Colonic mucosa (tissue), 4 donors: ENCODE measurements around the gene POLD4. TPM values are rescaled to one million over a fixed set of nuclear protein-coding genes. Genes with fewer than 3 reads are reported as not detected.
A peak's percentile ranks its signal among the peaks of the same experiment; 100 is the strongest.

Source experiments
- DNase-seq: peaks from one replicate; pipeline ENCODE4 v3.0.0-alpha.2; 2020
- H3K27ac ChIP-seq: fragments of 200-600 bp; one replicate; pipeline ENCODE4 v1.8.0; 2021
- H3K27me3 ChIP-seq: fragments of 200-600 bp; one replicate; pipeline ENCODE4 v1.8.0; 2021
- H3K36me3 ChIP-seq: fragments of 200-600 bp; one replicate; pipeline ENCODE4 v1.8.0; 2021
- H3K4me1 ChIP-seq: fragments of 200-600 bp; one replicate; pipeline ENCODE4 v1.8.0; 2021; ENCODE audit warnings: mild to moderate bottlenecking
- H3K4me3 ChIP-seq: fragments of 200-600 bp; one replicate; pipeline ENCODE4 v1.8.0; 2021
- H3K9ac ChIP-seq, 2 donors: one replicate each; pipeline ENCODE4 v1.7.0; 2013; ENCODE audit warnings: control low read depth in 2 of 2, low read depth in 2 of 2, low read length in 2 of 2
- H3K9me3 ChIP-seq: fragments of 200-600 bp; one replicate; pipeline ENCODE4 v1.8.0; 2021
- intact Hi-C: fragments of 100-400 bp; cut with DNase I; formaldehyde crosslinking; loops from one replicate; pipeline ENCODE4 v1.14.1; 2022
- total RNA-seq, 2 donors: library from RNA; stranded (reverse); fragmentation: NEBNext Ultra II Directional in 1 of 2; extraction: Animal tissue kit (Norgen Biotek cat#: 25700) in 1 of 2; gene quantifications; one replicate each; pipeline ENCODE4 v1.2.1, GENCODE V29; 2021
- TF ChIP-seq, protein P1 (sequence below): fragments of 200-600 bp; IDR thresholded peaks from one replicate; pipeline ENCODE4 v1.8.0; 2022; ENCODE audit warnings: antibody characterized with exemption, mild to moderate bottlenecking
- donor health status: healthy.
- donor health status: DM: no; HTN: no; CAD: no.
- donor health status: DM: no; HTN: no; CAD: no.

Gene POLD4
- total RNA-seq, 2 donors from 2014 or later: 186 to 203 TPM

DNA sequence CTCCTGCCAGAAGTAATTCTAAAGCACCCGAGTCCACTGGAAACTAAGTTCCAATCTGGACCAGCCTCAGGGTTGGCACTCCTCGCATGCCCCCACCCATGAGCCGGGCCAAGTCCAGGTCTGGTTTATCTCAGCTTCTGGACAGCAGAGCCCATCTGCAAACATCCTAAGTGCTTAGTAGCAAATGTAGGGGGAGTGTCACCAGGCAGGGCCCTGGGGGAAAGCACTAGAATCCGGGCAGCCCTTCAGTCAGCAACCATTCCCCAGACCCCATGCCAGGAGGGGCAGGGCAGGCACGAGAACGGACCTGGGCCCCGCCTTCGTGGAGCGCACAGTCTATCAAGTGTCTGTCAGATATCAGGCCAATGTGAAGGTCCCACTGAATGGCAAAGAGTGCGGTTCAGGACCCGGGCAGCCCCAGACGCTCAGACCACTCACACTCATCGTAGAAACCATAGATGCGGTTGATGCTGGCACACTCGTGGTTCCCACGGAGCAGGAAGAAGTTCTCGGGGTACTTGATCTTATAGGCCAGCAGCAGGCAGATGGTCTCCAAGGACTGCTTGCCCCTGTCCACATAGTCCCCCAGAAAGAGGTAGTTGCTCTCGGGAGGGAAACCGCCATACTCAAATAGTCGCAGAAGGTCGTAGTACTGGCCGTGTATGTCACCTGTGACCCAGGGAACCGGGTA lies 47.0 kb upstream of the POLD4 start:
- Histone ChIP-seq H3K9me3 (no peaks in the 10 kb centered on the region), H3K36me3 (peaks cover 17% of the 10 kb centered on the region), H3K27me3 (no peaks in the 10 kb centered on the region), H3K9ac (peak overlapping the region; percentile 96 to 97), H3K4me1 (peaks cover 14% of the 10 kb centered on the region), H3K27ac (peak overlapping the region; percentile 92), H3K4me3 (peak overlapping the region; percentile 94)
- DNase-seq: peak; percentile 53
- intact Hi-C loops: no loop called here
- TF ChIP-seq, protein P1, sequence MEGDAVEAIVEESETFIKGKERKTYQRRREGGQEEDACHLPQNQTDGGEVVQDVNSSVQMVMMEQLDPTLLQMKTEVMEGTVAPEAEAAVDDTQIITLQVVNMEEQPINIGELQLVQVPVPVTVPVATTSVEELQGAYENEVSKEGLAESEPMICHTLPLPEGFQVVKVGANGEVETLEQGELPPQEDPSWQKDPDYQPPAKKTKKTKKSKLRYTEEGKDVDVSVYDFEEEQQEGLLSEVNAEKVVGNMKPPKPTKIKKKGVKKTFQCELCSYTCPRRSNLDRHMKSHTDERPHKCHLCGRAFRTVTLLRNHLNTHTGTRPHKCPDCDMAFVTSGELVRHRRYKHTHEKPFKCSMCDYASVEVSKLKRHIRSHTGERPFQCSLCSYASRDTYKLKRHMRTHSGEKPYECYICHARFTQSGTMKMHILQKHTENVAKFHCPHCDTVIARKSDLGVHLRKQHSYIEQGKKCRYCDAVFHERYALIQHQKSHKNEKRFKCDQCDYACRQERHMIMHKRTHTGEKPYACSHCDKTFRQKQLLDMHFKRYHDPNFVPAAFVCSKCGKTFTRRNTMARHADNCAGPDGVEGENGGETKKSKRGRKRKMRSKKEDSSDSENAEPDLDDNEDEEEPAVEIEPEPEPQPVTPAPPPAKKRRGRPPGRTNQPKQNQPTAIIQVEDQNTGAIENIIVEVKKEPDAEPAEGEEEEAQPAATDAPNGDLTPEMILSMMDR: no peak

DNA sequence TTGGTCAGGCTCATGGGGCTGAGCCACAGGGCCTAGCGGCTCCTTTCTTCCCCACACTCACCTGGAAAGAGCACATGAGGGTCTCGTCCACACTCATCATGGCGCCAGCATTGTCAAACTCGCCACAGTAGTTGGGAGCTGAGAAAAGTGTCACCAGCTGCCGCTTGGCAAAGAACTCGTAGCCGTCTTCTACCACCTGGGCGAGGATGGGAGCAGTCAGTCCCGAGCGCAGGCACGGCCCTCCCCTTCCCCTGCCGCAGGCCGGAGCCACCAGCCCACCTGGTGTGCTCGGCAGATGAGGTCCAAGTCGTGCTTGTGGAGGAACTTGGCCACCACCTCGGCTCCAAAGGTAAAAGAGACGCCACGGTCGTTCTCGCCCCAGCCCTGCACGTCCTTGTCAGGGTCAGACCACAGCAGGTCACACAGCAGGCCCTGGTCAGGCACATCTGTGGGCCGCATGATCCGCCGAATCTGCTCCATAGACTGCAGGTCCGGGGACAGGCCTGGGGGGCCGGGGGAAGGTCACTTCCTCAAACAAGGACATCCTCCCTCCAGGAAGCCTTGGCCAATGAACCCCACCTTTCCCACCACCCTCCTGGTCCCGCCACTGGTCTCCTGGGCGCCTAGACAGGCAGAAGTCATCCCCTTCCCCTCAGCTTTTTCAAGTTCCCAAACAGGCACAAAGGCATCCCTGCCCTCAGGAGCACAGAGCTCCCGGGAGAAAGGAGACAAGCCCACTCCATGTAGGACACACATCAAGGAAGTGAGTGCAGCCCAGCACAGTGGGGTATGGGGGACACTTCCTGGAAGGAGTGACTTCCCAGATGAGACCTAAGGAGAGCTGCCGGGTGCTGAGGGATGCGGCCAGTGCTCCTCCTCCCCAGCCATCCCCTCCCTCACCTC lies 45.6 kb upstream of the POLD4 start:
- TF ChIP-seq, protein P1: no peak
- no peak overlapping the region for H3K4me3 ChIP-seq
- H3K27me3 ChIP-seq: no peaks in the 10 kb centered on the region
- intact Hi-C loops: no loop called here
- H3K9me3 ChIP-seq: no peaks in the 10 kb centered on the region
- H3K4me1 ChIP-seq: peaks cover 14% of the 10 kb centered on the region
- H3K27ac ChIP-seq: no peak overlapping the region
- H3K36me3 ChIP-seq: peaks cover 17% of the 10 kb centered on the region
- no peak for DNase-seq
- H3K9ac ChIP-seq: peak overlapping the region in 1 of 2 donors; percentile 36

DNA sequence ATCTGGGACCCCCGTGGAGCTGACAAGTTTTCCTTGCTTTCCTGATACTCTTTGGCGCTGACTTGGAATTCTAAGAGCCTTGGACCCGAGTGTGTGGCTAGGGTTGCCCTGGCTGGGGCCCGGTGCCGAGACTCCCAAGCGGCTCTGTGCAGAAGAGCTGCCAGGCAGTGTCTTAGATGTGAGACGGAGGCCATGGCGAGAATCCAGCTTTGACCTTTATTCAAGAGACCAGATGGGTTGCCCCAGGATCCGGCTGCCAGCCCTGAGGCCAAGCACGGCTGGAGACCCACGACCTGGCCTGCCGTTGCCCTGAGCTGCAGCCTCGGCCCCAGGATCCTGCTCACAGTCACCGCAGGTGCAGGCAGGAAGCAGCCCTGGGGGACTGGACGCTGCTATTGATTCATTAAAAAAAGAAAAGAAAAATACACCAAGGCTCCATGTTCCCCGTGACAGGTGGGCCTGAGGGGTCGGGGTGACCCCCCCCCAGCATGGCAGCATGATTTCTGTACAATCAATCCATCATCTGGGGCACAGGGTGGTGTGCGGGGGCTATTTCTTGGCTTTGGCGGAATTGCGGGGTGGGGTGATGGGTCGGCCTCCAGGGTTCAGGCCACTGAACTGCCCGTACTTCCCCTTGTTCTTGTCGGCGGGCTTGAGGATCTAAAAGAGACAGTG lies 44.8 kb upstream of the POLD4 start:
- TF ChIP-seq, protein P1: no peak
- Histone ChIP-seq H3K27ac (no peak overlapping the region), H3K4me3 (no peak overlapping the region), H3K9ac (no peak overlapping the region), H3K27me3 (no peaks in the 10 kb centered on the region), H3K4me1 (peaks cover 14% of the 10 kb centered on the region), H3K9me3 (no peaks in the 10 kb centered on the region), H3K36me3 (peaks cover 17% of the 10 kb centered on the region)
- intact Hi-C loops: no loop called here
- DNase-seq: no peak

DNA sequence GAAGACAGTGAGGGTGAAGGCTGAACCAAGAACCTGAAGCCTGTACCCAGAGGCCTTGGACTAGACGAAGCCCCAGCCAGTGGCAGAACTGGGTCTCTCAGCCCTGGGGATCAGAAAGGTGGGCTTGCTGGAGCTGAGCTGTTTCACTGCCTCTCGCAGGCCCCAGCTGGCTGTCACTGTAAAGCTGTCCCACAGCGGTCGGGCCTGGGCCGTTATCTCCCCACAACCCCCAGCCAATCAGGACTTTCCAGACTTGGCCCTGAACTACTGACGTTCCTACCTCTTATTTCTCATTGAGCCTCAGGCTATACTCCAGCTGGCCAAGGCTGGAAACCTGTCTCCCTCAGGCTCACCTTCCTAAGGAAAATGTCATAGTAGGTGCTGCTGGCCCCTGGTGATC lies 44.2 kb upstream of the POLD4 start:
- peaks cover 17% of the 10 kb centered on the region for H3K36me3 ChIP-seq
- no peak overlapping the region for H3K4me3 ChIP-seq
- no peaks in the 10 kb centered on the region for H3K9me3 ChIP-seq
- intact Hi-C loops: no loop called here
- TF ChIP-seq, protein P1: no peak
- H3K27me3 ChIP-seq: no peaks in the 10 kb centered on the region
- peaks cover 17% of the 10 kb centered on the region for H3K4me1 ChIP-seq
- no peak overlapping the region for H3K9ac ChIP-seq
- no peak for DNase-seq
- no peak overlapping the region for H3K27ac ChIP-seq

DNA sequence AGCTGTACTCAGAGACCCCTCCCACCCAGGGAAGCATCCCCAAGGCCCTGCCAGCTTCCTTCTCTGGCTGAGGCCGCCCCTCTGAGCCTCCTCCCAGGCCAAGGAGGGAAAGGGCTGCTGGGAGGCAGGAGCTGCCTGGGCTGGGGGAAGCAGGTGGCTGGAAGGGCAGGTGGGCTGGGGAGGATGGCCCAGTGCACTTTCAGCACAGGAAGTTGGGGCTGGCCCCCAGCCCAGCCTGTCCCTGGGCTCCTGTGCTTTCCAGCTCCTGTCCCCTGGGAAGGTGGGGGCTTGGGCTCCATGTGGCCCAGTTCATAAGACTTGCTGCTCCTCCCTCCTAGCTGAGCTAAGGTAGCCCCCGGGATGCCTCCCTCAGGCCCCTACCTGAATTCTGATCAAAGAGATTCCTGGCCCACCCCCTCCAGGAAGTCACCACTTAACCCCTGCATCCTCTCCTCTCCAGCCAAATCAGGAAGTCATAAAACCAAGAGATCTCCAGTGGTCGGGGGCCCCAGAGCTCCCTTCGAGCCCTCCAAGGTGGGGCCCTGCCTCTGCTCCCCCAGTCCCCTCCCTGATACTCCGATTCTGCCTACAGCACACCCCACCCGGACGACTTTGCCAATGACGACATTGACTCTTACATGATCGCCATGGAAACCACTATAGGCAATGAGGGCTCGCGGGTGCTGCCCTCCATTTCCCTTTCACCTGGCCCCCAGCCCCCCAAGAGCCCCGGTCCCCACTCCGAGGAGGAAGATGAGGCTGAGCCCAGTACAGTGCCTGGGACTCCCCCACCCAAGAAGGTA lies 43.4 kb upstream of the POLD4 start:
- TF ChIP-seq, protein P1: no peak
- intact Hi-C loops: no loop called here
- Histone ChIP-seq H3K4me1 (peaks cover 19% of the 10 kb centered on the region), H3K27ac (no peak overlapping the region), H3K27me3 (no peaks in the 10 kb centered on the region), H3K9me3 (no peaks in the 10 kb centered on the region), H3K36me3 (peaks cover 17% of the 10 kb centered on the region), H3K9ac (no peak overlapping the region), H3K4me3 (no peak overlapping the region)
- DNase-seq: no peak
